GM18519 (cell line): ENCODE data around the gene ANO1.
A peak's percentile ranks its signal among the peaks of the same experiment; 100 is the strongest.
"Not testable (repeated sequence)": the region's sequence is repeated elsewhere in the genome, so short reads cannot be mapped to it uniquely, and the experiment has no call there.

Experiments used
- ATAC-seq: cut with Tn5 transposase; IDR thresholded peaks from one replicate; pipeline ENCODE4 v1.9.1; 2021; ENCODE audit warnings: mild to moderate bottlenecking, moderate library complexity; ENCODE audit not compliant: unreplicated experiment, low FRiP score

ANO1 gene

GRCh38 chr11:70183032-70183431 is 104.9 kb downstream of the ANO1 start:
- ATAC-seq: no peak

- no peak for ATAC-seq
These were observed 105.5 kb downstream of the ANO1 start for GRCh38 chr11:70183483-70184176.

- ATAC-seq: no peak
These were observed 106.3 kb downstream of the ANO1 start for GRCh38 chr11:70184396-70184795.

- no peak for ATAC-seq
These were observed 107.4 kb downstream of the ANO1 start for GRCh38 chr11:70185348-70186055.

GRCh38 chr11:70186420-70186819 is 108.3 kb downstream of the ANO1 start:
- no peak for ATAC-seq

- ATAC-seq: no peak
These were observed 108.8 kb downstream of the ANO1 start for GRCh38 chr11:70186936-70187335.

- no peak for ATAC-seq
These were observed 109.7 kb downstream of the ANO1 start for GRCh38 chr11:70187771-70188170.

- ATAC-seq: no peak
These were observed 111.5 kb downstream of the ANO1 start for GRCh38 chr11:70189622-70190021.

GRCh38 chr11:70191495-70192140 is 113.5 kb downstream of the ANO1 start:
- ATAC-seq: no peak

- no peak for ATAC-seq
These were observed 114.7 kb downstream of the ANO1 start for GRCh38 chr11:70192666-70193410.

GRCh38 chr11:70193411-70194292 is 115.5 kb downstream of the ANO1 start:
- ATAC-seq: no peak

GRCh38 chr11:70194792-70195791 is 117.0 kb downstream of the ANO1 start:
- ATAC-seq: no peak

- no peak for ATAC-seq
These were observed 122.2 kb downstream of the ANO1 start for GRCh38 chr11:70200212-70200844.

- not testable (repeated sequence) for ATAC-seq
These were observed 122.9 kb downstream of the ANO1 start for GRCh38 chr11:70201047-70201446.

GRCh38 chr11:70201882-70202861 is 124.1 kb downstream of the ANO1 start:
- ATAC-seq: no peak

GRCh38 chr11:70202920-70203750 is 125.0 kb downstream of the ANO1 start, which contains the start of gene FADD:
FADD (plus strand) TSS chr11:70203296; CDS start chr11:70203460, 164 bp downstream.
- peak; percentile 50 for ATAC-seq
